Measurements from ENCODE around the gene PRR14L. TPM values are rescaled to one million over a fixed set of nuclear protein-coding genes. Genes with fewer than 3 reads are reported as not detected.
A peak's percentile ranks its signal among the peaks of the same experiment; 100 is the strongest.

Gene PRR14L
- total RNA-seq, 1 donor from 2014 or later = 68.9 TPM

DNA sequence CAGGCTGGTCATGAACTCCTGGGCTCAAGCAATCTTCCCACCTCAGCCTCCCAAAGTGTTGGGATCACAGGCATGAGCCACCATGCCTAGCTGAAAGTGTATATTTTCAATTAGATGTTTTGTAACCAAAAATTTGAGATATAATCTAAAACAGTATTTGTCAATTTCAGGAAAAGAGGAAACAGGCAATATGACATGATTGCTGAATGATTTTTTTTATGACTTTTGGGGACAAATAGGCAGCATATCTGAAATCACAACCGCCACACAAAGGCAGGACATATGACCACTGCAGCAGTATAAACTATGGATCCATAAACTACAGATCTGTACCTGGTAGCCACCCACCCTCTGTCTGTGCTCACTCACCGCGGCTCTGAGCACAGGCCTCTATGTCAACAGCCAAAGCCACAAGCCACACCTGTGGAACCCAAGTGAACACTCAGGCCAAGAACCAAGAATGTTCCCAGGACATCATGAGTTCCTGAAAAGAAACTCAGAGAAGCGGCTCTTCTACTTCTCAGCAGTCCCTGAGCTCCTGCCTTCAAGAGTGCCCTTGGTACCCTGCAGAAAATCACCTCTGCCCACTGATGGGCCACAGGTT, 110.4 kb downstream of the PRR14L start:
- H3K36me3 Mint-ChIP-seq = peaks cover 12% of the 10 kb centered on the region
- H3K9me3 Mint-ChIP-seq = no peaks in the 10 kb centered on the region
- H3K27me3 Mint-ChIP-seq = no peaks in the 10 kb centered on the region
- TF ChIP-seq, protein P1, sequence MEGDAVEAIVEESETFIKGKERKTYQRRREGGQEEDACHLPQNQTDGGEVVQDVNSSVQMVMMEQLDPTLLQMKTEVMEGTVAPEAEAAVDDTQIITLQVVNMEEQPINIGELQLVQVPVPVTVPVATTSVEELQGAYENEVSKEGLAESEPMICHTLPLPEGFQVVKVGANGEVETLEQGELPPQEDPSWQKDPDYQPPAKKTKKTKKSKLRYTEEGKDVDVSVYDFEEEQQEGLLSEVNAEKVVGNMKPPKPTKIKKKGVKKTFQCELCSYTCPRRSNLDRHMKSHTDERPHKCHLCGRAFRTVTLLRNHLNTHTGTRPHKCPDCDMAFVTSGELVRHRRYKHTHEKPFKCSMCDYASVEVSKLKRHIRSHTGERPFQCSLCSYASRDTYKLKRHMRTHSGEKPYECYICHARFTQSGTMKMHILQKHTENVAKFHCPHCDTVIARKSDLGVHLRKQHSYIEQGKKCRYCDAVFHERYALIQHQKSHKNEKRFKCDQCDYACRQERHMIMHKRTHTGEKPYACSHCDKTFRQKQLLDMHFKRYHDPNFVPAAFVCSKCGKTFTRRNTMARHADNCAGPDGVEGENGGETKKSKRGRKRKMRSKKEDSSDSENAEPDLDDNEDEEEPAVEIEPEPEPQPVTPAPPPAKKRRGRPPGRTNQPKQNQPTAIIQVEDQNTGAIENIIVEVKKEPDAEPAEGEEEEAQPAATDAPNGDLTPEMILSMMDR (conservative IDR thresholded peaks at IDR 0.05) = no peak
- no peaks in the 10 kb centered on the region for H3K4me1 Mint-ChIP-seq (ENCODE audit: unreplicated experiment)
- no peak for DNase-seq (ENCODE audit: extremely low spot score, unreplicated experiment)
- H3K4me3 Mint-ChIP-seq = no peak overlapping the region
- no peak overlapping the region for H3K27ac Mint-ChIP-seq

DNA sequence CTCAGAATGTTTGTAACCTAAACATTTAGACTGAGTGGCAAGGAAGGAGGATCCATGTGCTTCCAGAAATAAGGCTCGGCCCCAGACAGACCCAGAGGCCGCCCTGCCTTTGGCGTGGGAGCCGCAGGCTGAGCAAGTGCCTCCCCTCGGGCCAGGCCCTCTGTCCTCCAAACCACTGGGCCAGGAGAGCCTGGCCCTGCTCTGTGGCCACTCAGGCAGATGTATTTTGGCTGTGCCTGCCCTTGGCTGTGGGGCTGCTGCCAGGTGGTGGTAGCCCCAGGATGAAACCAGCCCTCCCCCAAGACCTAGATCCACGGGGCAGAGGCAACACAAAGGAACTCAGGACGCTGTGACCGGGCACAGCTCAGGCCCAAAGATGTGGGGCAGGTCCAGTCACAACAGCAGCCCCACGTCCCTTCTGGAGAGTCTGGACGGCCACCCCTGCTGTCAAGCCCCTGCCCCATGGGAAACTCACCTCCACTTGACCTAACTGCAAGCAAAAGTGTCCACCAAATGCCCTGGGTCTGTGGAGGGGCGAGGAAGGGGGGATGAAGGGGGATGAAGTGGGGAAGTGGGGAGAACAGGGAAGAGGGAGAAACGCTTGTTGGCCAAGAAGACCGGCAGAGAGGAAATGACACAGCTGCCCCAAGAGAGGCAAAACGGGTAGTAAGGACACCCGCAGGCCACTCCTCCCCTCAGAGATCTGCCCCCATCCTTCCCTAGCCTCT, 111.9 kb downstream of the PRR14L start:
- Mint-ChIP-seq H3K27ac (no peak overlapping the region), H3K4me1 (ENCODE audit: unreplicated experiment) (peaks cover 4% of the 10 kb centered on the region), H3K27me3 (no peaks in the 10 kb centered on the region), H3K36me3 (peaks cover 12% of the 10 kb centered on the region), H3K9me3 (no peaks in the 10 kb centered on the region), H3K4me3 (no peak overlapping the region)
- DNase-seq (ENCODE audit: extremely low spot score, unreplicated experiment) = no peak
- TF ChIP-seq, protein P1 (conservative IDR thresholded peaks at IDR 0.05) = no peak

DNA sequence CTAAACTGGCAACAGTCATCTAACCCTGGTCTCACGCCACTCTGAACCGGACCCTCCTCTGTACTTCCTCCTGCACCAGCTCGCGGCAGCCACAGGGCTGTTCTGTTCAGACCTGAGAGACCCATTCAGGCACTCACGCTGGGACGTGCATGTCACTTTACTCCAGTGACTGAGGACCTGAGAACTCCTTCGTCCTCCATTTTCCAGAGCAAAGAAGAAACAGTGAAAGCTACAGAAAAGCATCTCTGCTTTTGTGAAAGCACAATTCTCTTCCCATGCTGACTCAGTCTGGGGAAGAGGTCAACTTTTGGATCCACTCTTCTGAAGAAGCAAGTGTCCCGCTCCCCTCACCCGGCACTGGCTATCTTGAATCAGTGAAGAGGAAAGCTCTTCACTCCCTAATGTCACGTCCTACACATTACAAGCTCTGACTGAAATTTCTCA, 112.5 kb downstream of the PRR14L start:
- Mint-ChIP-seq H3K9me3 (no peaks in the 10 kb centered on the region), H3K27me3 (no peaks in the 10 kb centered on the region), H3K4me3 (no peak overlapping the region), H3K27ac (no peak overlapping the region), H3K36me3 (peaks cover 10% of the 10 kb centered on the region), H3K4me1 (ENCODE audit: unreplicated experiment) (peaks cover 4% of the 10 kb centered on the region)
- TF ChIP-seq, protein P1 (conservative IDR thresholded peaks at IDR 0.05) = peak; percentile 45
- no peak for DNase-seq (ENCODE audit: extremely low spot score, unreplicated experiment)

DNA sequence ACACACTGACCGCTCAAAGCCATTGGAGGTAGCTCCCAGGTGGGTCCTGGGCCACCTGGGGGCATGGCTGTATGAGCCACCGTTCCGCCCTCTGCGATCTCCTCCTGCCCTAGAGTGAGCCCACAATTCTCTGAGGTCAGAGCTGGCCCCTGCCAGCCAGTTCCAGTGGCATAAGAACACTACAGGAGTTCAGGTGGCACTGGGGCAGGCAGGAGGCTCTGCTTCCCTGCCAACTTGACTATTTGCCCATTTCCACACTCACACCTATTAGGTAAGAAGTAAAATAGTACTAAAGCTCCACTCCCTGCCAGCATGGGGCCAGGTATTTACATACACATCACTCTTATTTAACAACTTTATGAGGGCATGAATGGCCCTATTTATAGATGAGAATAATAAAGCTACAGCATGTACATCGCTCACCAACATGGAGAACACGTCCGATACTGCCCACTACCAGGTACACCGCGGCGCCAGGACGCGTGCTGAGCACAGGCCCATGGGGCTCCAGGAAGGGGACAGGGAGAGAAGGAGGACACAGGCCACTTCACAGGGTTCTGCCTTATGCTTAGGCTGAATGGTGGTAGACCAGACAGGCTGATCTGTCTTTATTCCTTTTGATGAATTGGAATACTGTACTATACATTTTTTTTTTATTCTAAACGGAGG, 114.2 kb downstream of the PRR14L start:
- H3K4me1 Mint-ChIP-seq (ENCODE audit: unreplicated experiment) = peaks cover 9% of the 10 kb centered on the region
- H3K9me3 Mint-ChIP-seq = no peaks in the 10 kb centered on the region
- H3K36me3 Mint-ChIP-seq = peaks cover 6% of the 10 kb centered on the region
- no peak for DNase-seq (ENCODE audit: extremely low spot score, unreplicated experiment)
- TF ChIP-seq, protein P1 (conservative IDR thresholded peaks at IDR 0.05) = no peak
- no peaks in the 10 kb centered on the region for H3K27me3 Mint-ChIP-seq
- H3K27ac Mint-ChIP-seq = peak overlapping the region; percentile 76
- no peak overlapping the region for H3K4me3 Mint-ChIP-seq

DNA sequence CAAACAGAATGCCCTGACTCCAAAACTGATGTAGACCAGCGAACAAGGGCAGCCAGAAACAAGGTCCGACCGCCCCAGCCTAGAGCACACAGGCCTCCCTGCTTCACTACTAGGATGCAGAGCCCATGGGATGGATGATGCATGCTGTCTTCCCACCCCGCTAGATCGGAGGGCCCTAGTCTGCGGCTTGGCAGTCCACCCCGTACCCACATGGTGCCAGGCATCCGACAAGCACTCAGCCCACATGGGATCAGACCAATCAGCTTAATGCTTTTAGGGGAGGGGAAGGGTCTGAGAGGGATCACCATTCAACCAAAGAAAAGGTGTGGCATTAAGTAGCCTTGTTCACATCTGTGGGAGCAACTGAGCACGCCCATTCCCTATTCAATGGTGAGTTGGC, 118.5 kb downstream of the PRR14L start:
- Mint-ChIP-seq H3K27ac (peak overlapping the region; percentile 62), H3K27me3 (no peaks in the 10 kb centered on the region), H3K36me3 (peaks cover 6% of the 10 kb centered on the region), H3K4me1 (ENCODE audit: unreplicated experiment) (peaks cover 20% of the 10 kb centered on the region), H3K9me3 (no peaks in the 10 kb centered on the region), H3K4me3 (peak overlapping the region; percentile 85)
- TF ChIP-seq, protein P1 (conservative IDR thresholded peaks at IDR 0.05) = no peak
- DNase-seq (ENCODE audit: extremely low spot score, unreplicated experiment) = no peak

Other genes starting within 250 kb of the PRR14L start
- 39.5 and 47.6 TPM in 2 replicates for gene PISD, start 87.9 kb downstream of the PRR14L start, total RNA-seq (ENCODE audit: low replicate concordance)
- gene DEPDC5, start 3.9 kb upstream of the PRR14L start, total RNA-seq (ENCODE audit: low replicate concordance) = 35.5 and 40.6 TPM in 2 replicates
- 97.5 and 110 TPM in 2 replicates for gene YWHAH, start 194.4 kb upstream of the PRR14L start, total RNA-seq (ENCODE audit: low replicate concordance)

All from type B pancreatic cell (in vitro differentiated cells).